Tibial nerve (tissue), 4 donors: ENCODE data around the gene LCN10. TPM values are rescaled to one million over a fixed set of nuclear protein-coding genes. Genes with fewer than 3 reads are reported as not detected.

ENCODE experiments used
- DNase-seq, 2 donors: peaks; one replicate each; pipeline ENCODE4 v3.0.0-alpha.2; 2019; ENCODE audit warnings: low spot score in 2 of 2
- H3K27ac ChIP-seq, 4 donors: fragments of 200-600 bp; sonication (generic) in 3 of 4; one replicate each; pipeline ENCODE4 v1.5.1; 2017 to 2019; ENCODE audit warnings: mild to moderate bottlenecking in 1 of 4
- H3K27me3 ChIP-seq, 2 donors: fragments of 200-600 bp; sonication (generic) in 1 of 2; one replicate each; pipeline versions ENCODE4 v1.5.1 to v1.6.0; 2017 to 2019
- H3K36me3 ChIP-seq, 3 donors: fragments of 200-600 bp; sonication (generic); one replicate each; pipeline ENCODE4 v1.5.1; 2018 to 2019
- H3K4me1 ChIP-seq, 4 donors: fragments of 200-600 bp; sonication (generic) in 3 of 4; one replicate each; pipeline ENCODE4 v1.5.1; 2017 to 2019
- H3K4me3 ChIP-seq, 4 donors: fragments of 200-600 bp; sonication (generic) in 3 of 4; one replicate each; pipeline ENCODE4 v1.5.1; 2017 to 2019; ENCODE audit warnings: mild to moderate bottlenecking in 1 of 4, moderate library complexity in 1 of 4
- H3K9me3 ChIP-seq, 4 donors: fragments of 200-600 bp; sonication (generic) in 3 of 4; one replicate each; pipeline ENCODE4 v1.5.1; 2017 to 2019
- CTCF ChIP-seq, 5 experiments: fragments of 200-600 bp in 3 of 5; fragments of 450-650 bp in 2 of 5; sonication (generic) in 3 of 5; IDR thresholded peaks; one replicate each; pipeline ENCODE4 v1.5.1; 2016 to 2019; ENCODE audit warnings: antibody characterized with exemption in 5 of 5, mild to moderate bottlenecking in 3 of 5, moderate library complexity in 2 of 5
- EP300 ChIP-seq, 2 donors: sonication (generic); formaldehyde crosslinking; IDR thresholded peaks; one replicate each; pipeline ENCODE4 v1.6.1; 2017; ENCODE audit warnings: antibody characterized with exemption in 2 of 2, mild to moderate bottlenecking in 1 of 2
- POLR2A ChIP-seq, 2 donors: fragments of 450-650 bp; IDR thresholded peaks; one replicate each; pipeline ENCODE4 v1.6.1; 2017; ENCODE audit warnings: antibody characterized with exemption in 2 of 2, mild to moderate bottlenecking in 2 of 2, moderate library complexity in 2 of 2
- WGBS, 2 donors: methylation state at CpG; one replicate each; pipeline ENCODE4 v1.1.5; 2018; 5-methylcytosine and 5-hydroxymethylcytosine counted together
- total RNA-seq, 4 donors: library from RNA; depleted of rRNA; stranded (reverse); fragments of >200 nt; gene quantifications; one replicate each; pipeline ENCODE4 v1.1.0, GENCODE V29; 2016

Gene LCN10
- total RNA-seq, 4 donors from 2014 or later: 7.6 to 47.5 (median 17.4) TPM

- H3K27ac ChIP-seq: no peak overlapping the region
- no peak overlapping the region for H3K4me3 ChIP-seq
- H3K27me3 ChIP-seq: peaks cover 0 to under 1% of the 10 kb centered on the region in 2 donors
- H3K4me1 ChIP-seq: peaks cover 0 to 7% (median 3%) of the 10 kb centered on the region in 4 donors
- H3K9me3 ChIP-seq: peaks cover 0 to 44% (median 4%) of the 10 kb centered on the region in 4 donors
- TF ChIP-seq CTCF (IDR thresholded peaks at IDR 0.05) (no peak), EP300 (IDR thresholded peaks at IDR 0.05) (no peak), POLR2A (IDR thresholded peaks at IDR 0.05) (no peak)
- no peak for DNase-seq
- H3K36me3 ChIP-seq: no peaks in the 10 kb centered on the region
- WGBS, 2 donors: 76 to 90% methylated on average over 17 to 24 of the region's 24 CpGs
Measured at GRCh38 chr9:136754626-136755301, 12.0 kb upstream of the LCN10 start.

GRCh38 chr9:136754059-136754572 is 11.4 kb upstream of the LCN10 start:
- no peaks in the 10 kb centered on the region for H3K36me3 ChIP-seq
- DNase-seq: no peak
- peaks cover 0 to 44% (median 4%) of the 10 kb centered on the region in 4 donors for H3K9me3 ChIP-seq
- peaks cover 0 to 12% (median 6%) of the 10 kb centered on the region in 4 donors for H3K4me1 ChIP-seq
- H3K27me3 ChIP-seq: no peaks in the 10 kb centered on the region
- no peak overlapping the region for H3K27ac ChIP-seq
- 64 to 74% methylated on average over 7 to 16 of the region's 17 CpGs for WGBS, 2 donors
- no peak overlapping the region for H3K4me3 ChIP-seq
- TF ChIP-seq EP300 (IDR thresholded peaks at IDR 0.05) (no peak), CTCF (IDR thresholded peaks at IDR 0.05) (no peak), POLR2A (IDR thresholded peaks at IDR 0.05) (no peak)

GRCh38 chr9:136753371-136754058 is 10.8 kb upstream of the LCN10 start:
- peaks cover 0 to 44% (median 4%) of the 10 kb centered on the region in 4 donors for H3K9me3 ChIP-seq
- WGBS, 2 donors: 81 to 82% methylated on average over 24 to 25 of the region's 31 CpGs
- H3K27me3 ChIP-seq: no peaks in the 10 kb centered on the region
- no peaks in the 10 kb centered on the region for H3K36me3 ChIP-seq
- H3K4me1 ChIP-seq: peaks cover 0 to 18% (median 7%) of the 10 kb centered on the region in 4 donors
- TF ChIP-seq CTCF (IDR thresholded peaks at IDR 0.05) (no peak), EP300 (IDR thresholded peaks at IDR 0.05) (no peak), POLR2A (IDR thresholded peaks at IDR 0.05) (no peak)
- DNase-seq: no peak
- H3K4me3 ChIP-seq: no peak overlapping the region
- no peak overlapping the region for H3K27ac ChIP-seq

GRCh38 chr9:136751814-136752213 is 9.1 kb upstream of the LCN10 start:
- H3K27me3 ChIP-seq: no peaks in the 10 kb centered on the region
- peaks cover 0 to 18% (median 4%) of the 10 kb centered on the region in 4 donors for H3K4me1 ChIP-seq
- no peak overlapping the region for H3K27ac ChIP-seq

More at GRCh38 chr9:136751814-136752213, 9.1 kb upstream of the LCN10 start:
- TF ChIP-seq POLR2A (IDR thresholded peaks at IDR 0.05) (no peak), EP300 (IDR thresholded peaks at IDR 0.05) (no peak), CTCF (IDR thresholded peaks at IDR 0.05) (no peak)
- peaks cover 0 to 44% (median 4%) of the 10 kb centered on the region in 4 donors for H3K9me3 ChIP-seq
- H3K36me3 ChIP-seq: no peaks in the 10 kb centered on the region
- DNase-seq: no peak
- no peak overlapping the region for H3K4me3 ChIP-seq
